IPS-18c (cell line): ENCODE data around the gene TRMT10C.
"Not testable (repeated sequence)": the region's sequence is repeated elsewhere in the genome, so short reads cannot be mapped to it uniquely, and the experiment has no call there.

ENCODE experiments used
- H3K4me3 ChIP-seq: 2 replicates; pipeline ENCODE4 v1.7.0; 2013; ENCODE audit warnings: low read depth, mild to moderate bottlenecking, low read length, moderate library complexity; ENCODE audit not compliant: insufficient read depth
- H3K9me3 ChIP-seq: one replicate; pipeline ENCODE4 v1.6.1; 2013; ENCODE audit warnings: mild to moderate bottlenecking, low read length, moderate library complexity; ENCODE audit not compliant: control insufficient read depth, insufficient read depth

TRMT10C gene

DNA sequence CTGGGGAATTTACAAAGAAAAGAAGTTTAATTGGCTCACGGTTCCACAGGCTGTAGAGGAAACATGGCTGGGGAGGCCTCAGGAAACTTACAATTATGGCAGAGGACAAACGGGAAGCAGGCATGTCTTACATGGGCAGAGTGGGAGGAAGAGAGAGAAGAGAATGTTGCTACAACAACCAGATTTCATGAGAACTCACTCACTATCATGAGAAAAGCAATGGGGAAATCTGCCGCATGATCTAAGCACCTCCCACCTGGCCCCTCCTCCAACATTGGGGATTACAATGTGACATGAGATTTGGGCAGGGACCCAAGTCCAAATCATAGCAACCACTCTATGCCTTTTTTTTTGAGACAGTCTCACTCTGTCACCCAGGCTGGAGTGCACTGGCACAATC is 41.1 kb downstream of the TRMT10C start:
- H3K4me3 ChIP-seq = no peak overlapping the region
- H3K9me3 ChIP-seq = no peaks in the 10 kb centered on the region

DNA sequence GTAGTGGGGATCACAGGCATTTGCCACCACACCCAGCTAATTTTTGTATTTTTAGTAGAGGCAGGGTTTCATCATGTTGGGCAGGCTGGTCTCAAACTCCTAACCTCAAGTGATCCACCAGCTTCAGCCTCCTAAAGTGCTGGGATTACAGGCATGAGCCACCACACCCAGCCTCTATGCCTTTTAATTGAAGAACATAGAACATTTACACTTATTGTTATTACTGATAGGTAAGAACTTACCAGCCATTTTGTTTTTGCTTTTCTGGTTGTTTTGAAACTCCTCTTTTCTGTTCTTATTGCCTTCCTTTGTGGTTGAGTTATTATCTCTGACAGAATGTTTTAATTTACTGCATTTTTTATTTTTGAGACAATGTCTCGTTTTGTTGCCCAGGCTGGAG is 41.5 kb downstream of the TRMT10C start:
- Histone ChIP-seq H3K9me3 (no peaks in the 10 kb centered on the region), H3K4me3 (no peak overlapping the region)

DNA sequence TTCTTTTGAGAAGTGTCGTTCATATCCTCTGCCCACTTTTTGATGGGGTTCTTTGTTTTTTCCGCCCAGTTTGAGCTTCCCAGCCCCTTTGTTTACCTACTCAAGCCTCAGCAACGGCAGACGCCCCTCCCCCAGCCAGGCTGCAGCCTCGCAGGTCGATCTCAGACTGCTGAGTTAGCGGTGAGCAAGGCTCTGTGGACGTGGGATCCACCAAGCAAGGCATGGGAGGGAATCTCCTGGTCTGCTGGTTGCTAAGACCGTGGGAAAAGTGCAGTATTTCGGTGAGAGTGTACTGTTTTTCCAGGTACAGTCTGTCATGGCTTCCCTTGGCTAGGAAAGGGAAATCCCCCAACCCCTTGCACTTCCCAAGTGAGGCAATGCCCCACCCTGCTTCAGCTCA is 43.7 kb downstream of the TRMT10C start:
- H3K9me3 ChIP-seq, H3K4me3 ChIP-seq: not testable (repeated sequence)

DNA sequence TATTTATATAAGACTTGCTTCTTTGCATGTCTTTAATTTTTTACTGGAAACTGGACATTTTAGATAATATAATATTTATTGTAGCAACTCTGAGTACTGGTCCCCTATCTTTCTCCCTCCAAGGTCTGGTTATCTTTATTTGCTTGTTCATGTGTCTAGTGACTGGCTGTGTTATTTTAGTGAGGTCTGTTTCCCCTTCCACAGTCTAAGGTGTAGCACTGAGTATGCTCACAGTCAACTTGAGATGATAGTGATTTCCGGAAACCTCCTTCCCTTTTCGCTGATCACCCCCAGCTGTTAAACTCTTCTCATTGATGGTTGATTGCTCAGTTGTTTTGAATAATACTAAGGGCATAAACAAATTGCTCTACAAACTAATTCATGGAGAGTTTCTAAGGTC is 49.4 kb downstream of the TRMT10C start:
- H3K4me3 ChIP-seq = no peak overlapping the region
- no peaks in the 10 kb centered on the region for H3K9me3 ChIP-seq

DNA sequence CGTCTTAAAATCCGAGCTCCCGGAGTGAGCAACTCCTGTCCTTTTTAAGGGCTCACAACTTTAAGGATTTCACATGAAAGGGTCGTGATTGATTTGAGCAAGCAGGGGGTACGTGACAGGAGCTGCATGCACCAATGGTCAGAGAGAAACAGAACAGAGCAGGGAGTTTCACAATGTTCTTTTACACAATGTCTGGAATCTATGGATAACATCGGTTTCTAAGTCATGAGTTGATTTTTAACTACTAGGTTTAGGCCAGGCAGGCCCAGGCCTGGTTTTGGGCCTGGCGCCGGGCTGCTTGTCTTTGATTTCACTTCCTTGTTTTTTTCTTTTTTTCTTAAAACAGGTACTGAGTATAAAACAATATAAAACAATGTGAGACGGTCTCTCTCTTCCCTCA is 51.3 kb downstream of the TRMT10C start:
- not testable (repeated sequence) for H3K9me3 ChIP-seq, H3K4me3 ChIP-seq

DNA sequence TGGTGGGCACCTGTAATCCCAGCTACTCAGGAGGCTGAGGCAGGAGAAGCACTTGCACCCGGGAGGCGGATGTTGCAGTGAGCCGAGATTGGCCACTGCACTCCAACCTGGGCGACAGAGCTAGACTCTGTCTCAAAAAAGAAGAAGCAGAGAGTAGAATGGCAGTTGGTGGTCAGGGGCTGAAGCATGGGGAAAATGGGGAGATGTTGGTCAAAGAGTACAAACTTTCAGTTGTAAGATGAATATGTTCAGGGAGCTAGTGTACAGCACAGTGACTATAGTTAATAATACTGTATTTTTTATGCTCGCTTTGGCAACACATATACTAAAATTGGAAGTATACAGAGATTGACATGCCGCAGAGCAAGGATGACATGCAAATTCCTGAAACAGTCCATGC is 53.9 kb downstream of the TRMT10C start:
- no peak overlapping the region for H3K4me3 ChIP-seq
- H3K9me3 ChIP-seq = no peaks in the 10 kb centered on the region
